ENCODE data around the gene IFT81.
A peak's percentile ranks its signal among the peaks of the same experiment; 100 is the strongest.
"Not testable (repeated sequence)": the region's sequence is repeated elsewhere in the genome, so short reads cannot be mapped to it uniquely, and the experiment has no call there.

IFT81 gene, protein sequence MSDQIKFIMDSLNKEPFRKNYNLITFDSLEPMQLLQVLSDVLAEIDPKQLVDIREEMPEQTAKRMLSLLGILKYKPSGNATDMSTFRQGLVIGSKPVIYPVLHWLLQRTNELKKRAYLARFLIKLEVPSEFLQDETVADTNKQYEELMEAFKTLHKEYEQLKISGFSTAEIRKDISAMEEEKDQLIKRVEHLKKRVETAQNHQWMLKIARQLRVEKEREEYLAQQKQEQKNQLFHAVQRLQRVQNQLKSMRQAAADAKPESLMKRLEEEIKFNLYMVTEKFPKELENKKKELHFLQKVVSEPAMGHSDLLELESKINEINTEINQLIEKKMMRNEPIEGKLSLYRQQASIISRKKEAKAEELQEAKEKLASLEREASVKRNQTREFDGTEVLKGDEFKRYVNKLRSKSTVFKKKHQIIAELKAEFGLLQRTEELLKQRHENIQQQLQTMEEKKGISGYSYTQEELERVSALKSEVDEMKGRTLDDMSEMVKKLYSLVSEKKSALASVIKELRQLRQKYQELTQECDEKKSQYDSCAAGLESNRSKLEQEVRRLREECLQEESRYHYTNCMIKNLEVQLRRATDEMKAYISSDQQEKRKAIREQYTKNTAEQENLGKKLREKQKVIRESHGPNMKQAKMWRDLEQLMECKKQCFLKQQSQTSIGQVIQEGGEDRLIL

DNA sequence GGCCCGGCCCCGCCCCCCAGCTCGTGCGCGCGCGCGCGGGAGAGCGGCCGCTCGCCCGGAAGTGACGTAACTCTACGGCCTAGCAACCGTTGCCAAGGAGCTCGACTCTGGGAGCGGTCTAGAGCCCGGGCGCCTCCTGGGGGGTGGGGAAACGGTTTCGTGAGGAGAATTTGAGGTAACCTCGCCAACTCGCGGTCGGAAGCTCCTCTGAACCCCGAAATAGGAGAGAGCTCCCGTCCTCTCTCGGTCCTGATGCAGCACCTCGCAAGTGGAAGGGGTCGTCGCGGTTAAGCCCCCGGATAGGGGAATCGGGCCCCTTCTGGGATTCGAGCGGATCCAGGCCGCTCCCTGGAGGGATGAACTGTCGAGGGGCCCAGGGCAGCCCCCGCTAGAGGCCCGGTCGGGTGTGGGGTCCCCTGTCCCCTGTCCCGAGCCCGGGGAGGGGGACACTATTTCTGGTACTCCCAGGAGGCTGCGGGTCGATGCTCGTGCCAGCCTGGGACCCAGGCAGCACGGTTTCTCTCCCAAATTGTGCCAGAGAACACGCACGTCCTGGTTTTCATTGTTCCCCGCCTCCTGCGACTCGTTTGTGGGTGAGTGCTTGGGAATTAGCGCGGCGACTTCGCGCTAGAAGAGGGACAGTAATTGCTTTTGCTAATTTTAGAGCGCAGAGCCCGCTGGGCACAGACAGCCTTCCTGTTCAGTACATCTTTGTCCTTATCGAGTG is at the start of gene IFT81:
Gene IFT81, plus strand, starts transcription at position 89 of the 727 bp plus-strand sequence. CDS start 3,024 bp downstream, outside the sequence.
- DNase-seq: peak; percentile 76

DNA sequence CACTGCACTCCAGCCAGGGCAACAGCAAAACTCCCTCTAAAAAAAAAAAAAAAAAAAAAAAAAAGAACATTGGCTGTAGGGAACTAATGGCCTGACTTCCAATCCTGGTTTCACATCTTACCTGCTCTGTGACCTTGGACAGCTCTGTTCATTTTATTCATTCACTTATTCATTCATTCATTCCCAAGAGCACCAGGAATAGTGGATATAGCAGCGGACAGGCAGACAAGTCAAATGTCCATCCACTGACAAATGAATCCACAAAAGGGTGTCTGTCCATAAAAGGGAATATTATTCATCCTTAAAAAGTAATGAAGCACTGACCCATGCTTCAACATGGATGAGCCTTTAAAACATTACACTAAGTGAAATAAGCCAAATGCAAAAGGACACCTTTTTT is 48.3 kb upstream of the IFT81 start:
- no peak for DNase-seq

DNA sequence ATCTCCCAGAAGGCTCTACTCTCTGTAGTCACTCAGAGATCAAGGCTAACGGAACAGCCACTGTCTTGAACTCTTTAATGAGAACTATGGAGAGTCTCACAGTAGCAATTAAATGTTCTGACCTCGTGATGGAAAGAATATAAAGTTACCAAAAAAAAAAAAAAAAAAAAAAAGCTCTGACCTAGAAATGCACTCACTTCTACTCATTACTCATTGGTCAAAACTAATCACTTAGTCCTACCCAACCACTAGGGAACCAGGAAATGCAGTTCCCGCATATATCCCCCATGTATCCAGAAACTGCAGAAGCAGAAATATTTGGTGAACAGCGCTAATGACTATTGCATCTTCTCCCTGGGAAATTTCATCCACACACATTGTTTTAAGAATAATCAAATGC is 46.4 kb upstream of the IFT81 start:
- no peak for DNase-seq

DNA sequence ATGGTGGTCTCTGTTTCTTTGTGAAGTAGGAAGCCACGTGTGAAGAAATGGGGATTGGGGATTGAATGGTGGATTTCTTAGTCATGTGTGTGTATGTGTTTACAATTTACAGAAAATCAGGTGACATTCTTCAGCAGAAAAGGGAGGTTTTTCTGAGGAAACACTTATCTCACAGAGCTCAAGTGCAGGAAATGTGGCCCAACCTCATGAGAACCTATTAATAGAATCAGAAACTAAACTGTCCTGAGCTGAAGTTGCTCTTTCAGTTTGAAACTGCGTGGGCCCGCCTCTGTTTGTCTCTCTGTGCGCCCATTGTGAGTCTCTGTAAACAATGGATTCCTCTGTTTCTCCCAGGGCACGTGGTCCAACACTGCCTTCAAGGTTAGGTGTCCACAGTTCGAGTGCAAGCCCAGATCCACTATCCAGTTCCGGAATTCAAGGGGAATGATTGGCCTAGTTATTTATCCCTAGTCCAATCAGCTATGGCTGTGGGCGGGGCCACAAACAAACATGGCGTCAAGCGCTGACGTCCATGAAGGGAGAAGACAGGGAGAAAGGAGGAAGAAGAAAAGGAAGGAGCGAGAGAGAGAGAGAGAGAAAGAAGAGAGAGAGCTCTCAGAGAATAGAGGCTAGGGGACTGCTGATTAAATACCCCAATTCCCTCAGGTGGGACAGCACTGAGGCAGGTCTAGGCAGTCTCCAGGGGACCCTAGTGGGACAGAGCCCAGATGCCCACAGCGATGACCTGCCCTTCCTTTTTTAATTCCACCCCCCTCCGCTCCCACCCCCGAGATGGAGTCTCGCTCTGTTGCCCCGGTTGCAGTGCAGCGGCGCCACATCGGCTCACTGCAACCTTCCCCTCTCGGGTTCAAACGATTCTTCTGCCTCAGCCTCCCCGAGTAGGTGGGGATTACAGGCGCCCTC is 44.4 kb upstream of the IFT81 start:
- DNase-seq: no peak

DNA sequence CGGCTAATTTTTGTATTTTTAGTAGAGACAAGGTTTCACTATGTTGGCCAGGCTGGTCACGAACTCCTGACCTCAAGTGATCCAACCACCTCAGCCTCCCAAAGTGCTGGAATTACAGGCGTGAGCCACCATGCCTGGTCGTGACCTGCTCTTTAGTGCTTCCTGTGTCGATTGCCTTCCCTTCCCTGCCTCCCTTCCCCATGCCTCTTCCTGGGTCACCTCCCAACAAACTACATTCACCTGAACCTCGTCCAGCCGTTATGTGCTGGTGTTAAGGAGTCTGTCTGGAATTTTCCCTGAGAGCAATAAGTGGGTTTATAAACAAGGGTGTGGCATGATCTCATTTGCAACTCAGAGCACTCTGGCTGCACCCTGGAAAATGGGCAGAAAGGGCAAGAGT is 43.7 kb upstream of the IFT81 start:
- no peak for DNase-seq

DNA sequence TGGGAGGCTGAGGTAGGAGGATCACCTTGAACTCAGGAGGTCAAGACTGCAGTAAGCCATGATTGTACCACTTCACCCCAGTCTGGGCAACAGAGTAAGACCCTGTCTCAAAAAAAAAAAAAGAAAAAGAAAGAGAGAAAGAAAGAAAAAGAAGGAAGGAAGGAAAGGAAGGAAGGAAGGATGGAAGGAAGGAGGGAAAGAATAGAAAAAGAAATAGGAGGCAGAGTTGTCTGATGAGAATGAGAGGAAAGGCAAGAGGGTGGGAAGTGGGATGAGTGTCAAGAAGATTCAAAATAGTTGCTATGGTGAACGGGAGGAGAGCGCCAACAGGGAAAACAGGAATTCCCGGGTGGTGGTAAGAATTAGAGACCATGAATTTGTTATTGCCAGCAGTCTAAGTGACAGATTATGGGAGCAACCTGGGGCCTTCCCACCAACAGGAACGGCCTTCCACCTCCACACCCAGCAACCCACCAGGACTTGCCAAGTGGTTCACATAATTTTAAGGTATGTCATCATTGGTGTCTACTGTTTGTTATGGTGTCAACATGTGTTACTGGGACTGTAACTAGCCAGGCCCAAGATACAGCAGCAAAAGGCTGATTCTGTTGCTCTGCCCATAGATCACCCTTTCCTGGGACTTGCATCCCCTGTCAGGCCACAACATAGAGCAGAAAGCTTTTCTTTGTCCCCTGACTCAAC is 39.7 kb upstream of the IFT81 start:
- no peak for DNase-seq

DNA sequence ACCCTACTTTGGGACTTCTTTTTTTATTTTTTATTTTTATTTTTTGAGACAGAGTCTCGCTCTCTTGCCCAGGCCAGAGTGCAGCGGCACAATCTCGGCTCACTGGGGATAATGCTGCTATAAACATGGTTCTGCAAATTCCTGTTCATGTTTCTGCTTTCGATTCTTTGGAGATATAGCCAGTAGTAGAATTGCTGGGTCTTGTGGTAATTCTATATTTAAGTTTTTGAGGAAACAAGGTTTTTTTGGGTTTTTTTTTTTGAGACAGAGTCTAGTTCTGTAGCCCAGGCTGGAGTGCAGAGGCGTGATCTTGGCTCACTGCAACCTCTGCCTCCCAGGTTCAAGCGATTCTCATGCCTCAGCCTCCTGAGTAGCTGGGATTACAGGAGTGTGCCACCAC is 35.9 kb upstream of the IFT81 start:
- DNase-seq: not testable (repeated sequence)

DNA sequence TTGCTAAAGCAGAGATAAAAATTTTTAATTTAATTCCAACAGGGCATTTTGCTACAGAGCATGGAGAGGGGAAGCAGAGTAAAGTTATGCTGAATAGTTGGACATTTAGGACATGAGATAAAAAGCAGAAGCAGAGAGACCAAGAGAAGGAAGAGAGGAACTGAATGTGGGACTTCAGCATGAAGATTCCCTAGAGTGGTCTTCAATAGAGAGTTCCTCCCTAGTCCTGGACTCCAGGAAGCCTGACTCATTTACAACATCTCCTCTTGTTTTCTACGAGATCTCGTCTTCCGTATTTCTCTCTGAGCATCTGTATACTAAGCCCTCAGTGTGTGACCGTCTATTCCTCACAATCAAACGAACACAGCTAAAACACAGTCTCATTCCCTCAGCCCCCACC is 35.2 kb upstream of the IFT81 start:
- no peak for DNase-seq

DNA sequence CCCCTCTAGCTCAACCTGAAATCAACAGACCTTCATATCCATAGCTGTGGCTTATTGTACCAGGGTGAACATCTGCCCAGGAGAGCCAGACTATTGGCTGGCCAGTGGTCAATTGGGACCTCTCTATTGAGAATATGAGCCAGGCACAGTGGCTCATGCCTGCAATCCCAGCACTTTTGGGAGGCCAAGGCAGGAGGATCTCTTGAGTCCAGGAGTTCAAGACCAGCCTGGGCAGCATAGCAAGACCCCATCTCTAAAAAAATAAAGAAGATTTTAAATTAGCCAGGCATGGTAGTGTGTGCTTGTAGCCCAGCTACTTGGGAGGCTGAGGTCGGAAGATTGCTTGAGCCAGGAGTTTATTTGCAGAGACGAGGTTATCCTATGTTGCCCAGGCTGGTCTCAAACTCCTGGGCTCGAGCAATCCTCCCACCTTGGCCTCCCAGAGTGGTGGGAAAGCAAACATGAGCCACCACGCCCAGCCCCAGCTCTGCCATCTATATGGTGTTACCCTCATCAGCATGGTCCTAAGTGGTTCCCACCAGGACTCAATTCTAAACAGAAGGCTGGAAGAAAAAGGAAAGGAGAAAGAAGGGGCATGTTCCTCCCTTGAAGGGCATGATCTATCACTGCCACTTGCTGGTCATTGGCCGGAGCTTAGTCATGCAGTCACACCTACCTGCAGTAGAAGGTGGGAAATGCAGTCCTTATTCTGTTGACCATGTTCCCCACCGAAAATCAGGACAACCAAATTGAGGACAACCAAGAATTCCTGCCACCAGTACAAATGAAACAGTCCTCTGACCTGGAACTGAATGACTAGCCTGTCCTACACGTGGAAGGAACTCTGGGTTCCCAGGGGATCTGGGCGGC is 33.7 kb upstream of the IFT81 start:
- no peak for DNase-seq

DNA sequence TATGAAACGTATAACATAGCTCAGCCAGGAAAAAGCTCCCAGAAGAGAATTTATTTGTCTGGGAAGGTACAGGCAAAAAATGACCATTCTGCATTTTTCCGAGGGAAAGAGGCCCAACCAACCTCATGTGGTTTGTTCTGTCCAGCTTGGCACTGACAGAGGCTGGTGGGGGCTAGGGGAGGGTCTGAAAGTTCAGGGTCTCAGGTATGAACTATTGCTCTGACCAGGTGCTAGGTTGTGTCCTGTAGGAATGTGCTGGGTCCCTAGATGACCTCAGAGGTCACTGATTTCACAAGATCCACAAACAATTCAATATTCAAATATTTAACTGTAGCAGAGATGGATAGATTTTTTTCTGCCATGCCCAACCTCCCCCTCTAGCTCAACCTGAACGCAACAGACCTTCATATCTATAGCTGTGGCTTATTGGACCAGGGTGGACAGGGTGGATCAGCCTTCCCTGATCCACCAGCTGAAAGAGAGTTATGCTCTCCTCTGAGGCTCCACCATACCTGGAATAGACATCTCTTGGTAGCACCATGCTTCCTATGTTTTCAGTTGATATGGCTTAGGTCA is 32.9 kb upstream of the IFT81 start:
- no peak for DNase-seq

DNA sequence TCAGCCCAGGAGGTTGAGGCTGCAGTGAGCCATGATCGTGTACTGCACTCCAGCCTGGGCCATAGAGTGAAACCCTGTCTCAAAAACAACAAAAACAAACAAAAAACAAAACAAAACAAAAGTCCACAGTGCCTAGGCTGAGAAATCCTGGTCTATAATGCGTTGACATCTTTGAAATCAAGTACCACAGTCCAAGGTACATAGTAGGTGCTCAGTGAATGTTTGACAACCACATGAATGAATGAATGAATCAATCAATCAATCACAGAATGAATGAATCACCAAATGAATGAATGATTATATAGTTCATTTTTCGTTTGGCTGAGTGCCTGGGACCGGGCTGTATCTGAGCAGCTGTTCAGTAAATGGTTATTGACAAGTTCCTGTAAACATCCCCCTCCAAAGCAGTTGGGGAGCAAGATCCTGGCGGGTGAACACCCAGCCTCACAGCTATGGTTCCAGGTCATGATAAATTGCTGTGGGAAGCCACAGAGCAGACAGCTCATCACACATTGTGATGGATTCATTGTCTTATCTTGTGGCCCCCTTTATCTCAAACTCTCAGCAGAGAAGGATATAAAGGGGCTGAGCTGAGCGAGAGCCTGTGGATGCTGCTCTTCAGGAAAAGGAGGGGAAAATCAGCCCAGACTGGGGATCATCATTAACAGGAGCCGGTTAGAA is 30.4 kb upstream of the IFT81 start:
- DNase-seq: peak; percentile 59

DNA sequence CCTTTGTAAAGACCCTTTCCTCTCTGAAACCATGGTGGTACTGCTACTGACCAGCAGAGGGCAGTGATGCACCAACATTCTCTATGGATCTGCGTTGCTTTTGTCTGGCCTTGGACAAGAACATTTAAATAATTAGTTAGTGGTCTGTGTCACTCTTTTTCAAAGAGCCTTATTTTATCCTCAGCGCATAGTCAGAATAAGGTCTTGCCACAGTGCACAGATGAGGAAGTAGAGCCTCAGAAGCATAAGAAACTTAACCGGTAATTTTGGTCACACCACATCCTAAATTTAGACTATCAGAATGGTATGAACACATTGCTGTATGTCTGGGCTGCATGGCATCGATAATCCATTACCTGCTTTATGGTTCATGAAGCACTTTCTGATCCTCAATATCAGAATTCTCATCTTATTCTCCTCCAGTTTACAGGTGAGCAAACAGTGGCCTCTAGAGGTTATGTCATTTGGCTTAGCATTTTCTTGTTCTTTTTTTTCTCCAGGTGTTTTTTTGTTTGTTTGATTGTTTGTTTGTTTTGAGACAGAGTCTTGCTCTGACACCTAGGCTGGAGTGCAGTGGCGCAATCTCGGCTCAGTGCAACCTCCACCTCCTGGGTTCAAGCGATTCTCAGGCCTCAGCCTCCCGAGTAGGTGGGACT is 23.7 kb upstream of the IFT81 start:
- DNase-seq: no peak

DNA sequence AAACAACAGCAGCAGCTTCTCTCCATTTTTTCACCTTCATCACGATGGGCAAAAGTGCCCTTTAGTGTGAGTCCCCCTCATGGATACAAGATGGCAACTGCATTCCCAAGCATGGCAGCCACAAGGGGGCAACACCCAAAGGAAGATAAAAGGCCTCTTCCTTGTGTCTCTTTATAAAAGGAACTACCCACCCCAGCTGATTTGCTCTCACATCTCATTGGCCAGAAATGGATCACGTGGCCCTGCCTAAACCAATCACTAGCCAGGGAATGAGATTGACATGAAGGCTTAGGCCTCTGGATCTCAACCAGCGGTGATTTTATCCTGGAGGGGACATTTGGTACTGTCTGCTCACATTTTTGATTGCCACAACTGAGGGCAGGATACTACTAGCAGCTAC is 21.9 kb upstream of the IFT81 start:
- DNase-seq: peak; percentile 80

DNA sequence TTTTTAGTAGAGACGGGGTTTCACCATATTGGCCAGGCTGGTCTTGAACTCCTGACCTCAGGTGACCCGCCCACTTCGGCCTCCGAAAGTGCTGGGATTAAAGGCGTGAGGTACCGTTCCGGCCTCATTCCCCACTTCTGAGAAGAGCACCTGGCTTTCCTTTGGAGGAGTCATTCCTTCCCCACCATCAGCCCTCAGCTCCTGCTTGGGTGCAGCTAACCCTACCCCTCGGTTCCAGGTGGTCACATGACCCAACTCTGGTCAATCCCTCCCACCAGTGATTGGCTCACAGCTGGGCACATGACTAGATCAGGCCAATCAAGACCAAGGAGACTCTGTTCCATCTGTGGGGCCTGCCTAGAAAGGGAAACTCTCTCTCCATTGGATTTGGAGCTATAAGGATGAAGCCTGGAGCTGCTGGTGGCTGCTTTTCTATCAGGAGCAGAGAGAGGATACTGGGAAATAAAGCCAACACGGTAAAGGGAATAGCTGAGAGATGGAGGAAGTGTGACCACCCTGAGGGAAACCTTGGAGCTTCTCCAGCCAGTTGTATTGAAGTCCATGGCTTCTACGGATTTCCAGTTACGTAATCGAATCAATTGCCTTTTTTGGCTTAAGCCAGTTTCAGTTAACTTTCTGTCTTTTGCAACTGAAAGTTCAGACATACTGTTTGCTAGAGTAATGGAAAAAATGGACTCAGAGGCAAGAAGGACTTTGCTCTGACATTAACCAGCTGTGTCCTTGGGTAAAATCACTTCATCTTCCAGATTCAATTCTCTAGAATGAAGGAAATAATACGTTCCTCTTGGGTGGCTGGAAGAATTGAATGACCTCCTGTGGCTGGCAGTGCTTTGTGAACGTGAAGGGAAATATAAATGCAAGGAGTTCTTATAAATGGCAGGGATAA is 19.7 kb upstream of the IFT81 start:
- no peak for DNase-seq

DNA sequence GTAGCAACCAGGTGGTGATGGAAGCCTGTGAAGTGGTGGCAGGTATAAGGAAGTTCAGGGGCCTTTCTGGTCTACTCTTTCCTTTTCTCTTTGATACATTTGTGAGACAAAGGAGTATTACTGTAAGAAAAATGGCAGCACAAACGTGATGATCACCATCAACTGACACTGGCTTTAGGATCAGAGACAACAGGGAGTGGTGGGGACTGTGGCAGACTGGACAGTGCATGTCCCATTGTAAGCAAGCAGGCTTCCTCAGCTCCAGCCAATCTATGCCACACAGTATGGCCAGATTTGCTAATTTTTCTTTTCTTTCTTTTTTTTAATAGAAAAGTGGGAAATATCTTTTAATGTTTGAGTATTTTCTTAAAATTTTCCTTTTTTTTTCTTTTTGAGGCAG is 19.0 kb upstream of the IFT81 start:
- DNase-seq: no peak

DNA sequence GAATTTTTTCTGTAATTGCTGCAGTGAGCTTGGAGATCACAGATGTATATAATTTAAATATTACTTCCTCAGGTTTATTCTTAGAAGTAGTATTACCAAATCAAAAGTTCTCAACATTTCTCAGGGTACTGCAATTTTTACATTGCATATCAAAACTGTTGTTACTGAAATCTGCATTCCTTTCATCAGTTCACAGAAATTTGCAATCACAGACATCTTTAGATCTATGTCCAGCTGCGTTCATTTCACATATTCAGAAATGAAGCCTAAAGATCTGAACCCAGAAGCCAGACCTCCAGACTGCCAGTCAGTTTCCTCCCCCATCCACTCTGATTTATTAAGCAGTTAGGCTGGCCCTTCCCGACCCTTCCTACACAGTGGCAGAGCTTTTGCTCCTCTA is 18.2 kb upstream of the IFT81 start:
- no peak for DNase-seq

DNA sequence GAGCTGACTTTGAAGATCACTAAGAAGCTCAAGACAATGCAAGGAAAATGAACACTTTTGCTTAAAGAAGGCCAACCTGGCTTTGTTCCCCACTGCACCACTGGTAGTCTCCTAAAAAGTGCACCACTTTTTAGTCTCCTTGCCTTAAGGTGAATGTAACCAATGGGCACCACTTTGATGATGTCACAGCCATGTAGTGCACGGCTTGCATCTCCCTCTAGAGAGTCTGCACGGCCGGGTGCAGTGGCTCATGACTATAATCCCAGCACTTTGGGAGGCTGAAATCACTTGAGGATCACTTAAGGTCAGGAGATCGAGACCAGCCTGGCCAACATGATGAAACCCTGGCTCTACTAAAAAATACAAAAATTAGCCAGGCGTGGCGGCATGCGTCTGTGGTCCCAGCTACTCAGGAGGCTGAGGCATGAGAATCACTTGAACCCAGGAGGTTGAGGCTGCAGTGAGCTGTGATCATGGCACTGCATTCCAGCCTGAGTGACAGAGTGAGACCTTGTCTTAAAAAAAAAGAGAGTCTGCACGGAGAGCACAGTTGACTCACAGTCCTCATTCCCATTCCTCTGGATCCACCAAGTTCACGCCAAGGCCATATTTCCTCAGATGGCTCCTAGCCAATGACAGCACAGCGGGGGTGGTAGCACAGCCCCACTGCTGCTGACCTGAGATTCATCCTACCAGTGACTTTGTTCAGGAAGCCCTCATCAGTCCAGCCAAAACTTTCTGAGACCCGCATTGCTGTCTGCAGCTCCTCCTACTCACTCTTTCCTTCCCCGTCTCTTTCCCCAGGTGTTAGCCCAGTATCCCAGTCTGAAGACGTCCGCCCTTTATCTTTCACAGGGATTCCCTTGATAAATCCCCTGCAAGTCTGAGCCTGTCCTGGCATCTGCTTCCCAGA is 16.5 kb upstream of the IFT81 start:
- no peak for DNase-seq

All from NCI-H226 (cell line).